ENCODE data around the gene MYO7A.

DNA sequence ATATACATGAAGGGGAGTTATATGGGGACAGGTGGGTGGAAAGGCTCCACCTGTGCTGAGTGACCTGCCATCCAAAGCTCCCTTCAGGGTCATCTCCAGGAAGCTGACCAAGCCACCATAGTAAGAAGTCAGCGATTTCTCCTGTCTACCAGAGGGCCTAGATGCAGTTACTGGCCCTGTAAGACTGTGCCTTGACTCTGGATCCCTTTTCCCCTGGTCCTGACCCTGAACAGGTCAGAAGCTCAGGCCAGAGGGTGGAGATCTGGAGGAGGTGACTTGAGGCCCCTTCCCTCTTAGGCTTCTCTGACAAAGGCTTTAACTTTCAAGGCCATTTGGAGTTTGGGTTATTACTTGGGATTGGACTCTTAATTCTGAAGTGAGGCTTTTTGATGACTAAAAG is 103.8 kb downstream of the MYO7A start:
- TF ChIP-seq, protein P1, sequence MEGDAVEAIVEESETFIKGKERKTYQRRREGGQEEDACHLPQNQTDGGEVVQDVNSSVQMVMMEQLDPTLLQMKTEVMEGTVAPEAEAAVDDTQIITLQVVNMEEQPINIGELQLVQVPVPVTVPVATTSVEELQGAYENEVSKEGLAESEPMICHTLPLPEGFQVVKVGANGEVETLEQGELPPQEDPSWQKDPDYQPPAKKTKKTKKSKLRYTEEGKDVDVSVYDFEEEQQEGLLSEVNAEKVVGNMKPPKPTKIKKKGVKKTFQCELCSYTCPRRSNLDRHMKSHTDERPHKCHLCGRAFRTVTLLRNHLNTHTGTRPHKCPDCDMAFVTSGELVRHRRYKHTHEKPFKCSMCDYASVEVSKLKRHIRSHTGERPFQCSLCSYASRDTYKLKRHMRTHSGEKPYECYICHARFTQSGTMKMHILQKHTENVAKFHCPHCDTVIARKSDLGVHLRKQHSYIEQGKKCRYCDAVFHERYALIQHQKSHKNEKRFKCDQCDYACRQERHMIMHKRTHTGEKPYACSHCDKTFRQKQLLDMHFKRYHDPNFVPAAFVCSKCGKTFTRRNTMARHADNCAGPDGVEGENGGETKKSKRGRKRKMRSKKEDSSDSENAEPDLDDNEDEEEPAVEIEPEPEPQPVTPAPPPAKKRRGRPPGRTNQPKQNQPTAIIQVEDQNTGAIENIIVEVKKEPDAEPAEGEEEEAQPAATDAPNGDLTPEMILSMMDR (conservative IDR thresholded peaks at IDR 0.05; ENCODE audit: low read depth in 2 of 2) = no peak
- TF ChIP-seq NANOG (IDR thresholded peaks at IDR 0.05; ENCODE audit: borderline replicate concordance) (no peak), EZH2phosphoT487 (IDR thresholded peaks at IDR 0.05; ENCODE audit: unreplicated experiment) (no peak), POLR2AphosphoS5 (IDR thresholded peaks at IDR 0.05; ENCODE audit: low read depth) (no peak), EZH2 (IDR thresholded peaks at IDR 0.05; ENCODE audit: low read depth, unreplicated experiment) (no peak), CREB1 (CRISPR knock-in tag; IDR thresholded peaks at IDR 0.05; ENCODE audit: low read depth) (no peak)
- TF ChIP-seq, protein P2, sequence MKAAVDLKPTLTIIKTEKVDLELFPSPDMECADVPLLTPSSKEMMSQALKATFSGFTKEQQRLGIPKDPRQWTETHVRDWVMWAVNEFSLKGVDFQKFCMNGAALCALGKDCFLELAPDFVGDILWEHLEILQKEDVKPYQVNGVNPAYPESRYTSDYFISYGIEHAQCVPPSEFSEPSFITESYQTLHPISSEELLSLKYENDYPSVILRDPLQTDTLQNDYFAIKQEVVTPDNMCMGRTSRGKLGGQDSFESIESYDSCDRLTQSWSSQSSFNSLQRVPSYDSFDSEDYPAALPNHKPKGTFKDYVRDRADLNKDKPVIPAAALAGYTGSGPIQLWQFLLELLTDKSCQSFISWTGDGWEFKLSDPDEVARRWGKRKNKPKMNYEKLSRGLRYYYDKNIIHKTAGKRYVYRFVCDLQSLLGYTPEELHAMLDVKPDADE (IDR thresholded peaks at IDR 0.05) = no peak
